ENCODE data around the gene TRAF4. TPM values are rescaled to one million over a fixed set of nuclear protein-coding genes. Genes with fewer than 3 reads are reported as not detected.

The TRAF4 gene
- polyA plus RNA-seq, 1 donor (not counting 4 experiments of a cell fraction or from before 2014, with no cell fraction given), result 57.3 TPM

DNA sequence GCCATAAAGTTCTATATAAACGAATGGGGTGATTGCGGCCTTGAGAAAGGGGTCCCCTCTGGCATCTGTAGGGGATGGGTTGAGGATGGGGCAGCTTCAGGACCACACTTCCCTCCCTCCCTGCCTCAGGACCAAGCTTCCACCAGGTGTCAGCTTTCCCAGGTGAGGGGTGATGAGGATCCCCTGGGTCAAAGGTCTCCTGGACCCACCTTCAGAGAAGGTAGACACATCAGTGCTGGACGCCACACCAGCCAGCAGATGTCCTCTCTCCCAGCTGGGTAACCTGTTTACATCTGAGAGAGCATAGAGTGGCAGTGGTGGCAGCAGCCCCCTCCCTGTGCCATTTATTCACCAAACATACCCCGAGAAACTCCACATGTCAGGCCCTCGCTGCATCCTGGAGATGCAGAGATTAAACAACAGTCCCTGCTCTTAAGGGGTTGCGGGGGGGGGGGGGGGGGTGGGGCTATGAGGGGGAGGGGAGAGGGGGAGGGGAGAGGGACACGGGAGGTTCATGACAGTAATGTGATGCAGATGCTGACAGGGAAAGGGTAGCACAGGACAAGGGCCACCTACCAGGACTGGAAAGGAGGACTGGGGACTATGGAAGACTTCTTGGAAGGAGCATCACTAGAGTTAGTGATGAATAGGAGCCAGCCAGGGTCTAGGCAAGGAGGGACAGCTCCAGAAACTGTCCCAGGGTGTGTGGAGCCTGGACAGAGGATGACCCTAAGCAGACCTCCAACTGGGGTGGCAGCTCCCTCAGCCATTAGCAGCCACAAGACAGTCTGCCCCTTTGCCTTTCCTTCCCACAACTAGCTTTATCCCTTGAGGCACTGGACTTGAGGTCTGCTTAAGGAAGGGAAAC lies 37.1 kb upstream of the TRAF4 start:
- FAIRE-seq (no peak), DNase-seq (ENCODE audit: low read depth, low spot score) (no peak)
- no peak overlapping the region for H3K4me3 ChIP-seq (ENCODE audit: control insufficient read depth in 2 of 3, extremely low read depth in 1 of 3, insufficient read depth in 2 of 3, low read depth in 1 of 3, low read length in 3 of 3)
- H3K9ac ChIP-seq (ENCODE audit: control insufficient read depth, extremely low read depth, insufficient read depth, low read length), result no peak overlapping the region
- H3K27me3 ChIP-seq (ENCODE audit: control insufficient read depth, extremely low read depth, insufficient read depth, low read length), result no peaks in the 10 kb centered on the region
- no peaks in the 10 kb centered on the region for H3K9me3 ChIP-seq (ENCODE audit: control insufficient read depth, low read depth, low read length)
- TF ChIP-seq EZH2 (IDR thresholded peaks at IDR 0.05; ENCODE audit: low read length), result no peak
- TF ChIP-seq CTCF (optimal IDR thresholded peaks at IDR 0.05 in 1 of 3, IDR thresholded peaks at IDR 0.05 in 1 of 3, conservative IDR thresholded peaks at IDR 0.05 in 1 of 3; ENCODE audit: extremely low read depth in 1 of 3, insufficient read depth in 2 of 3, low read length in 3 of 3), result peak in 1 of 3 experiments; percentile 1
- H3K79me2 ChIP-seq (ENCODE audit: control insufficient read depth, insufficient read depth, low read length), result no peaks in the 10 kb centered on the region
- H2AFZ ChIP-seq (ENCODE audit: control insufficient read depth, low read length), result no peak overlapping the region
- H3K36me3 ChIP-seq (ENCODE audit: control insufficient read depth in 2 of 2, extremely low read depth in 1 of 2, insufficient read depth in 2 of 2, low read length in 2 of 2), result peaks cover 10 to 14% of the 10 kb centered on the region in 2 experiments
- H4K20me1 ChIP-seq (ENCODE audit: control insufficient read depth, extremely low read depth, insufficient read depth, low read length), result no peaks in the 10 kb centered on the region
- no peak overlapping the region for H3K27ac ChIP-seq (ENCODE audit: control insufficient read depth, insufficient read depth, low read length)
- peaks cover 6% of the 10 kb centered on the region for H3K4me1 ChIP-seq (ENCODE audit: control insufficient read depth, extremely low read depth, insufficient read depth, low read length)
- dilution Hi-C loops (cut with MboI; ENCODE audit: extremely low pct_ligation_motif_present, low sequenced_read_pairs), result no loop called here
- no peak overlapping the region for H3K4me2 ChIP-seq (ENCODE audit: control insufficient read depth, extremely low read depth, insufficient read depth, low read depth, low read length)
- H3K9me1 ChIP-seq (ENCODE audit: control insufficient read depth, extremely low read depth, insufficient read depth, low read length), result no peaks in the 10 kb centered on the region

DNA sequence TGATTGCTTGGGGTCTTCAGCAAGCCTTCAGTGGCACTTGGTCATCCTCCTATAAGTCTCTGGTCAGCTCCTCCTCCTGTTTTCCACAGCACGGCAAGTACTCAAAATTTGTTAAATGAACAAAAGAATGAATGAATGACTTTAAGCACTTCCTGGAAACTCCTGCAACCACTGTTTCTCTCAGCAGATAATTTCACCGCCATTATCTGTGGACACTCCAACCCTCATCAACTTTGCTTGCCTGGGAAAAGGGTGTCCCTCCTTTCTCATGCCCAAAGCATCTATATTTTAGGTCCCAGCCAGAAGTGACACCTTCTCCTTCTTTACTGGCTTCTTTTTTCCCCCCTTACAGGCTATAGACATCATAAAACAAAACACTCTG lies 36.5 kb upstream of the TRAF4 start:
- no peaks in the 10 kb centered on the region for H4K20me1 ChIP-seq (ENCODE audit: control insufficient read depth, extremely low read depth, insufficient read depth, low read length)
- no peak for FAIRE-seq
- dilution Hi-C loops (cut with MboI; ENCODE audit: extremely low pct_ligation_motif_present, low sequenced_read_pairs), result no loop called here
- peaks cover 3 to 12% of the 10 kb centered on the region in 2 experiments for H3K36me3 ChIP-seq (ENCODE audit: control insufficient read depth in 2 of 2, extremely low read depth in 1 of 2, insufficient read depth in 2 of 2, low read length in 2 of 2)
- TF ChIP-seq CTCF (optimal IDR thresholded peaks at IDR 0.05 in 1 of 3, IDR thresholded peaks at IDR 0.05 in 1 of 3, conservative IDR thresholded peaks at IDR 0.05 in 1 of 3; ENCODE audit: extremely low read depth in 1 of 3, insufficient read depth in 2 of 3, low read length in 3 of 3) (no peak), EZH2 (IDR thresholded peaks at IDR 0.05; ENCODE audit: low read length) (no peak)
- H3K9me3 ChIP-seq (ENCODE audit: control insufficient read depth, low read depth, low read length), result no peaks in the 10 kb centered on the region
- no peak for DNase-seq (ENCODE audit: low read depth, low spot score)
- H3K79me2 ChIP-seq (ENCODE audit: control insufficient read depth, insufficient read depth, low read length), result no peaks in the 10 kb centered on the region
- no peaks in the 10 kb centered on the region for H3K9me1 ChIP-seq (ENCODE audit: control insufficient read depth, extremely low read depth, insufficient read depth, low read length)
- no peak overlapping the region for H3K27ac ChIP-seq (ENCODE audit: control insufficient read depth, insufficient read depth, low read length)
- no peak overlapping the region for H3K4me3 ChIP-seq (ENCODE audit: control insufficient read depth in 2 of 3, extremely low read depth in 1 of 3, insufficient read depth in 2 of 3, low read depth in 1 of 3, low read length in 3 of 3)
- H3K27me3 ChIP-seq (ENCODE audit: control insufficient read depth, extremely low read depth, insufficient read depth, low read length), result no peaks in the 10 kb centered on the region
- H3K4me1 ChIP-seq (ENCODE audit: control insufficient read depth, extremely low read depth, insufficient read depth, low read length), result peaks cover 7% of the 10 kb centered on the region
- no peak overlapping the region for H2AFZ ChIP-seq (ENCODE audit: control insufficient read depth, low read length)
- H3K4me2 ChIP-seq (ENCODE audit: control insufficient read depth, extremely low read depth, insufficient read depth, low read depth, low read length), result no peak overlapping the region
- H3K9ac ChIP-seq (ENCODE audit: control insufficient read depth, extremely low read depth, insufficient read depth, low read length), result no peak overlapping the region
